K562 (cell line): Measurements from ENCODE around the gene MRPS6. TPM values are rescaled to one million over a fixed set of nuclear protein-coding genes. Genes with fewer than 3 reads are reported as not detected.

Experiments used
- ARHGAP35 ChIP-seq: fragments of 450-650 bp; IDR thresholded peaks from 2 replicates; pipeline ENCODE4 v1.6.1; 2018; ENCODE audit not compliant: partially characterized antibody
- ARID3A ChIP-seq: IDR thresholded peaks from 2 replicates; pipeline ENCODE4 v1.6.1; 2012; ENCODE audit warnings: low read depth, low read length, improper control_type of control experiment, borderline replicate concordance
- CBX5 ChIP-seq: IDR thresholded peaks from 2 replicates; pipeline ENCODE4 v1.6.1; 2014; ENCODE audit warnings: low read depth, borderline replicate concordance
- DNMT1 ChIP-seq: fragments of 450-650 bp; IDR thresholded peaks from 2 replicates; pipeline ENCODE4 v1.6.1; 2016; ENCODE audit warnings: antibody characterized with exemption, mild to moderate bottlenecking
- HDAC8 ChIP-seq: fragments of 450-650 bp; IDR thresholded peaks from 2 replicates; pipeline ENCODE4 v1.6.1; 2016; ENCODE audit warnings: mild to moderate bottlenecking, missing genetic modification characterization, moderate library complexity, missing compliant biosample characterization
- NR3C1 ChIP-seq: sonication (generic); formaldehyde crosslinking; IDR thresholded peaks from 2 replicates; pipeline ENCODE4 v1.8.1; 2022; ENCODE audit warnings: missing genetic modification reagents
- RBM22 ChIP-seq: fragments of 200-400 bp; formaldehyde crosslinking; IDR thresholded peaks from 2 replicates; pipeline ENCODE4 v1.6.1; 2018; ENCODE audit warnings: low read length, low read depth; ENCODE audit not compliant: poor library complexity, severe bottlenecking
- TFE3 ChIP-seq: fragments of 450-650 bp; formaldehyde crosslinking; IDR thresholded peaks from 2 replicates; pipeline ENCODE4 v1.4.0; 2020; ENCODE audit warnings: mild to moderate bottlenecking, mixed read lengths
- USF1 ChIP-seq: sonication (generic); formaldehyde crosslinking; IDR thresholded peaks from 2 replicates; pipeline ENCODE4 v1.9.0; 2022; ENCODE audit warnings: mild to moderate bottlenecking, missing genetic modification reagents
- ZFX ChIP-seq: sonication (generic); formaldehyde crosslinking; IDR thresholded peaks from 2 replicates; pipeline ENCODE4 v1.8.0; 2022; ENCODE audit warnings: mild to moderate bottlenecking, missing genetic modification reagents, moderate library complexity
- ZNF197 ChIP-seq: fragments of 200-800 bp; sonication (Bioruptor generic); IDR thresholded peaks from 2 replicates; pipeline ENCODE4 v1.6.1; 2016; ENCODE audit warnings: low read depth, missing genetic modification characterization, missing compliant biosample characterization
- ZNF280A ChIP-seq: fragments of 450-650 bp; IDR thresholded peaks from 2 replicates; pipeline ENCODE4 v1.6.1; 2018; ENCODE audit warnings: mild to moderate bottlenecking, low read depth; ENCODE audit not compliant: partially characterized antibody
- ZNF707 ChIP-seq: fragments of 250-450 bp; sonication (Bioruptor Pico); conservative IDR thresholded peaks from 2 replicates; pipeline ENCODE4 v1.8.0; 2022; ENCODE audit warnings: inconsistent platforms, mild to moderate bottlenecking, moderate library complexity
- polyA plus RNA-seq, 8 experiments: library from polyadenylated mRNA; depleted of rRNA in 4 of 8; stranded (reverse) in 5 of 8; unstranded in 3 of 8; fragments of >200 nt; fragmentation: Nextera tagmentation in 2 of 8; fragmentation: Illumina TruSeq in 1 of 8; extraction: Ambion mirVana in 2 of 8; extraction: Trizol in 1 of 8; gene quantifications; 2 replicates each; pipeline versions ENCODE4 v1.2.1 to v1.2.3, GENCODE V29; 2011 to 2014; ENCODE audit warnings: inconsistent platforms in 1 of 8, missing spikeins in 1 of 8
- total RNA-seq, 7 experiments: library from RNA; depleted of rRNA in 6 of 7; stranded (reverse); fragments of >200 nt in 6 of 7; fragmentation: Illumina TruSeq in 2 of 7; extraction: Trizol in 2 of 7; gene quantifications; 2 replicates each; pipeline versions ENCODE4 v1.2.1 to v1.2.3, GENCODE V29; 2011 to 2021; ENCODE audit warnings: low replicate concordance in 1 of 7
- TF ChIP-seq, protein P1 (sequence below), 2 experiments: fragments of 450-650 bp; IDR thresholded peaks; 2 replicates each; pipeline ENCODE4 v1.6.1; 2016
- TF ChIP-seq, protein P2 (sequence below): fragments of 250-450 bp; sonication (Bioruptor Pico); IDR thresholded peaks from 2 replicates; pipeline ENCODE4 v1.5.1; 2021; ENCODE audit warnings: mild to moderate bottlenecking
- TF ChIP-seq, protein P3 (sequence below): fragments of 250-450 bp; sonication (Bioruptor Pico); IDR thresholded peaks from 2 replicates; pipeline ENCODE4 v1.8.0; 2021; ENCODE audit warnings: moderate library complexity, mild to moderate bottlenecking, inconsistent platforms

MRPS6 gene
- total and polyA plus RNA-seq, 9 of the 15 experiments (the other 6 are each of a cell fraction or from before 2014, with no cell fraction given): 26.1 to 72.0 (median 39.3) TPM

GRCh38 chr21:34029743-34030528 lies 43.4 kb upstream of the MRPS6 start (continued):
- TF ChIP-seq HDAC8 (tag) (no peak), CBX5 (no peak), ARHGAP35 (no peak), ZNF280A (no peak), ZFX (CRISPR knock-in tag) (no peak), ARID3A (no peak), USF1 (CRISPR knock-in tag) (peak; percentile 100), ZNF707 (no peak), DNMT1 (no peak), ZNF197 (no peak), NR3C1 (CRISPR knock-in tag) (no peak), RBM22 (no peak), TFE3 (no peak)
- TF ChIP-seq, protein P1, sequence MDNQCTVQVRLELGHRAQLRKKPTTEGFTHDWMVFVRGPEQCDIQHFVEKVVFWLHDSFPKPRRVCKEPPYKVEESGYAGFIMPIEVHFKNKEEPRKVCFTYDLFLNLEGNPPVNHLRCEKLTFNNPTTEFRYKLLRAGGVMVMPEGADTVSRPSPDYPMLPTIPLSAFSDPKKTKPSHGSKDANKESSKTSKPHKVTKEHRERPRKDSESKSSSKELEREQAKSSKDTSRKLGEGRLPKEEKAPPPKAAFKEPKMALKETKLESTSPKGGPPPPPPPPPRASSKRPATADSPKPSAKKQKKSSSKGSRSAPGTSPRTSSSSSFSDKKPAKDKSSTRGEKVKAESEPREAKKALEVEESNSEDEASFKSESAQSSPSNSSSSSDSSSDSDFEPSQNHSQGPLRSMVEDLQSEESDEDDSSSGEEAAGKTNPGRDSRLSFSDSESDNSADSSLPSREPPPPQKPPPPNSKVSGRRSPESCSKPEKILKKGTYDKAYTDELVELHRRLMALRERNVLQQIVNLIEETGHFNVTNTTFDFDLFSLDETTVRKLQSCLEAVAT (IDR thresholded peaks at IDR 0.05): no peak
- TF ChIP-seq, protein P2, sequence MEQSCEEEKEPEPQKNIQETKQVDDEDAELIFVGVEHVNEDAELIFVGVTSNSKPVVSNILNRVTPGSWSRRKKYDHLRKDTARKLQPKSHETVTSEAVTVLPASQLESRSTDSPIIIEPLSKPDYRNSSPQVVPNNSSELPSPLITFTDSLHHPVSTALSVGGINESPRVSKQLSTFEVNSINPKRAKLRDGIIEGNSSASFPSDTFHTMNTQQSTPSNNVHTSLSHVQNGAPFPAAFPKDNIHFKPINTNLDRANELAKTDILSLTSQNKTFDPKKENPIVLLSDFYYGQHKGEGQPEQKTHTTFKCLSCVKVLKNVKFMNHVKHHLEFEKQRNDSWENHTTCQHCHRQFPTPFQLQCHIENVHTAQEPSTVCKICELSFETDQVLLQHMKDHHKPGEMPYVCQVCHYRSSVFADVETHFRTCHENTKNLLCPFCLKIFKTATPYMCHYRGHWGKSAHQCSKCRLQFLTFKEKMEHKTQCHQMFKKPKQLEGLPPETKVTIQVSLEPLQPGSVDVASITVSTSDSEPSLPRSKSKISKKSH: no peak
- TF ChIP-seq, protein P3, sequence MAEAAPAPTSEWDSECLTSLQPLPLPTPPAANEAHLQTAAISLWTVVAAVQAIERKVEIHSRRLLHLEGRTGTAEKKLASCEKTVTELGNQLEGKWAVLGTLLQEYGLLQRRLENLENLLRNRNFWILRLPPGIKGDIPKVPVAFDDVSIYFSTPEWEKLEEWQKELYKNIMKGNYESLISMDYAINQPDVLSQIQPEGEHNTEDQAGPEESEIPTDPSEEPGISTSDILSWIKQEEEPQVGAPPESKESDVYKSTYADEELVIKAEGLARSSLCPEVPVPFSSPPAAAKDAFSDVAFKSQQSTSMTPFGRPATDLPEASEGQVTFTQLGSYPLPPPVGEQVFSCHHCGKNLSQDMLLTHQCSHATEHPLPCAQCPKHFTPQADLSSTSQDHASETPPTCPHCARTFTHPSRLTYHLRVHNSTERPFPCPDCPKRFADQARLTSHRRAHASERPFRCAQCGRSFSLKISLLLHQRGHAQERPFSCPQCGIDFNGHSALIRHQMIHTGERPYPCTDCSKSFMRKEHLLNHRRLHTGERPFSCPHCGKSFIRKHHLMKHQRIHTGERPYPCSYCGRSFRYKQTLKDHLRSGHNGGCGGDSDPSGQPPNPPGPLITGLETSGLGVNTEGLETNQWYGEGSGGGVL: no peak
